NCI-H526 (cell line): Measurements from ENCODE around the gene AGRP.

Source experiments
- DNase-seq, 2 experiments: peaks; one replicate each; lab custom pipeline; 2025; lab: John Stamatoyannopoulos, UW

Gene AGRP

GRCh38 chr16:67463059-67463458 lies 20.3 kb downstream of the AGRP start:
- no peak for DNase-seq

- DNase-seq, result no peak
These were observed 21.1 kb downstream of the AGRP start for GRCh38 chr16:67462279-67462655.

DNA sequence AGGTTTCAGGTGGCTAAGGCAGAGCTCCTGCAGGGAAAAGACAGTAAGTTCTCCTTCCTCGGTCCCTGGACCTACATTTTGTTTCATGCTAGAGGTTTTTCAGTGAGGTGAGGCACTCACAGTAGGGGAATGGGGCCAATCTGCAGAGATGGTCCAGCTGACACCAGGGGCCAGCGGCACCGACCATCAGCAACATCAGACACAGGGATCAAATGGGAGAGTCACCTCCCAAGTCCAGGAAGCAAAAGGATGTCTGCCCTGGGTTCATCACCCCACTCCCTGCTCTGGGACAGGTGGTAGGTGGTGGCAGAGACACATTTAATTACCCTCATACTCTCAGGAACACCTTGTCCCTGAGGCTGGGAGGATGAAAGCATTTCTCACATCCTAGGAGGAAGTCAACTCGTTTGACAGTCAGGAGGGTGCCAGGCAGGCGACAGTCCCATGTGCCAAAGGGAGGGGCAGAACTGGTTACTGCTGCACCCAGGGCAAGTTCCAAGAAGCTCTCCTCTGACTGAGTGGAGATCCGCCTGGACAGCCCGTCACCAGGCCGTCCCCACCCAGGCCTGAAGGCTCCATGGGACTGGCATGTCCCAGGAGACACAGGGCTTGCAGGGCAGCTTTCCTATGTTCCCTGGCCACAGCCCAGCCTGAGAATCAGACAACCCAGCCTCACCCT lies 21.6 kb downstream of the AGRP start:
- no peak for DNase-seq

DNA sequence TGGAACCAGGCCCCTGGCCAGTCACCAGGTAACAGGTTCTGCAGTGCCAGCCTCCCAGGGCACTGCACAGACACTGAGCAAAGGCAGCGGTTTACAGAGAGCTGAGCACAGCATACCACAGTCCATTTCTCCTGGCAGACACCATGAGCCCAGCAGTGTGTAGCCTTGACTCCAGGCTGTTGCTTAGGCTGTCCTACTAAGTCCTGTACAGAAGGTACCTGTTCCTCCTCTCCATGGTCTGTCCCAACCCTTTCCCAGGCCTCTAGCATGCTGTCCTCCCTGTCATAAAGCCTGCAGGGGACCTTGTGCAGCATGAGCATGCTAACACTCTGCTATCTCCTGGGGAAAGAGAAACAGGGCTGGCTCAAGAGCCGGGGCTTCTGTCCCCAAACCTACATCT lies 22.4 kb downstream of the AGRP start:
- no peak for DNase-seq

GRCh38 chr16:67460168-67460567 lies 23.2 kb downstream of the AGRP start:
- DNase-seq, result no peak

GRCh38 chr16:67459861-67460150 lies 23.5 kb downstream of the AGRP start:
- no peak for DNase-seq

DNA sequence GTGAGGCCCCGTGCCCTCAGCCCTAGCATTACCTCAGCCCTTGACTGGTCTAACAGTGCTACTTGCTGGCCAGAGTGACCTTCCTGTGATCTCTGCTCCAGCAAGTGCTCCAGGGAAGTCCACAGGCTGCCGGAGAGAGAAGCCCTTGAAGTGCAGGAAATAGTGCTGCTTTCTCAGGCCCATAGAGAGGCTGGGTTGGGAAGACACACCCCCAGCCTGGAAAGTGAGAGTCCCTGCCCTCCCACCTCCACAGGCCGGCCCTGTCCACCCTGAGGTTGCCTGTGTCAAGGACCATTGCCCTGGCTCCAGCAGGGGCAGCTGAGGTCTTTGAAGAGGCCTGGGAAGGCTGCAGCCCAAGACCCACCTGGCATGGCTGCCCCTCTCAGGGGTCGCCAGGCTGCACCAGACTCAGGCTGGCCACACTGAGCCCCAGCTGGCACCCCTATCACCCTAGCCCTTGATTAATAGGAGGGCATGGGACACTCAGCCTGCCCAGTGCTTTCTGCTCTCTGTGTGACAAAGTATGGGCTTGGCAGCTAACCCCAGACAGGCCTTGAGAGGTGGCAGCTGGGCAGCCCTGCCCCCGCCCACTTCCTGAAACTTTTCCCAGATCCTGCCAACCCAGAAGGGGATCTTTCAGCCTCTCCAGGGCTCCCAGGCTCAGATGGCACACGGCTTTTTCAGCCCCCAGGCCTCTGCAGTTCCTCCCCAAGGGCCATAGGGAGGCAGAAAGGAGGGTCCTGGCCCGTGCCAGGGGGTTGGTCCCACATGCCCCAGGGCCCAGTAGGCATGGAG lies 24.1 kb downstream of the AGRP start:
- DNase-seq, result no peak

GRCh38 chr16:67458121-67458641 lies 25.2 kb downstream of the AGRP start:
- no peak for DNase-seq

DNA sequence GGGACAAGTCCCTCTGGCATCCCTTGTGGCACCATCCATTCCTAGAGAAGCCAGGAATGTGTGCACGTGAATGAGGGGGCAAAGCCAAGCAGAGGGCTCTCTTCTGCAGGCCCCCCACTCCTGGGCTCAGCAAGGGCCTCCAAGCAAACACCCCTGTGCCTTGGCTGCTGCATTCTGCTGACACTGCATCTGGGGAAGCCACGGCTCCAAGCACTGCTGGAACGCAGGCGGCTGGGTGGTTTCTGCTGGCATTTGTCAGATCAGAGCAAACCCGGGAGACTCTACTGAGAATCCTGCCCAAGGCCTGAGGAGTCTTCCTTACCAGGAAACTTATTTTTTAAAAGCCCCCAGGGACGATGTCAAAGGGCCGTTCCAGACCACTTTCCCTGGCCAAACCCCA lies 25.7 kb downstream of the AGRP start:
- no peak for DNase-seq

DNA sequence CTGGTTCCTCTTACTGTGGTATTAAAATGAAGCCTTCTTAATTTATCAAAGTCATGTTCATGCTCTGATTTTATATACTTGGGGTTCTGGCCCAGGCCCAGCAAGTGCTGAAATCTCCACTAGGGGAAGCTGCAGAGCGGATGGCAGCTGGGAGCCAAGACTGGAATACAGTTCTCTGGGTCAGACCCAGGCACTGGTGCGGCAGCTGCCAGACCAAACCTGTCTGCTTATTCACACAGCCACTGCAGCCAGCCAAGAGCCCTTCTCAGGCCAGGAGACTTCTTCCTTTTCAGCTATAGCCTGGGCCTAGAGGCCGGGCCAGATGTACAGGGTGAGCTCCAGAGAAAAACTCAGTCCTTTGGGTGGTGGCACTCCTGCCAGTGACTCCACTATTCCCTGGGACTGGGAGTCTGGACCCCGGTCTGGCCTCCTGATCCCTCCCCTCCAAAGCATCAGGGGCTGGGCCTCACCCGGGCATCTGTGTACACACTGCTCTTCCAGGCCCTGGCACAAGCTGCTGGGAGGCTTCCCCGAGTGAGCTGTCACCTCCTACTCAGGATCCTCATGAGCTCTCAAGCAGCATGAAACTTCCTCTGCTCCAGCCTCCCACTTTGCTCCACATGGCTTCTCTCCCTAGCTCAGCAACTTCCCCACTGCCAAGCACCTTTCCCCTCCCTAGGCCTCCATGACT lies 26.8 kb downstream of the AGRP start:
- no peak for DNase-seq

GRCh38 chr16:67454852-67455251 lies 28.5 kb downstream of the AGRP start:
- no peak for DNase-seq

DNA sequence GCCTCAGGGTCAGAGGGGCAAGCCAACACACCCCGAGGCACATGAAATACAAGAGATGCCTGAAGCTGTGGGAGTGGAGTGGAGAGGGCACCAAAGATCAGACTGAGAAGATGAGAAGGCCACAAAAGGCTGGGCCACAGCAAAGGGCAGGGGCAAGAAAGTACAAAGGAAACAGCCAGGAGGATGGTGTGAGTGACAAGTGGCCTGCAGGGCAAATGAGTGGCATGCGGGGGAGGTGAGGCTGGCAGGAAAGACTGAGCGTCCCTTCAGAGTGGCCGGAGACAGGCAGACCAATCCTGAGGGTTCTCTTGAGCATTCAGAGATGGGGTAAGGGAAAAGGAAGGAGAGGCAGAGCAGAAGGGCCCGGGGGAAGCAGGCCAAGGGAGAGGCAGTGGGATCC lies 29.2 kb downstream of the AGRP start:
- no peak for DNase-seq

DNA sequence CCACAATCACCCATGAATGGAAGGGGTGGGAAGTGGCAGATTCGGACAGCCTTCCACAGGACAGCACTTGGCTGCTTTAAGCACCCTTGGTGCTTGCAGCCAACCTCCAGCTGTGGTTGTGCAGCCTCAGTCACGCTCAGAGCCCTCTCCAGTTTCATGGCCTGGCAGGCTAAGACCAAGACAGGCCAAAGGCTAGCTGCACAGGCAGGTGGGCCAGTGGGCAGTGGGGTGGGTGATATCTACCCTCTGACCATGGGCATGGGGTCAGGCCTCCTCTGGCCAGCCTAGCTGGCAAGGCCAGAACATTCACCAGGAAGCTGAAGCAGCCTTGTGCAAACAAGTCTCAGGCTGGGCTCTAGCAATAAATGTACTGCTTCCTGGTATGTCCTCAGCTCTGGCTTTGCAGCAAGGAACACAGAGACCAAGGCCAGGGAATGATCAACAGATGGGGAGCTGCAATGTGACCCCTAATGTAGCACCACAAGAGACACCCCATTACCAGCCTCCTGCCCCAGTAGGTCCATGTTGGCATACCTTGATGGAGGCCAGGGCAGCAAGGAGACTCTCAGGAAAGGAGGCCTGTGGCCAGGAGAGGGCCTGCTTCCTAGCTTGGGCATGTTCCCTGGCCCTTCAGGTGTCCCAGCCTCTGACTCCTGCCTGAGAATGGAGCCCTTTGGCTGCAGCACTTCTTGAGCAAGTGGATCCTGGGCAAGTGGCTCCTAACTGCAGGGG lies 31.5 kb downstream of the AGRP start:
- DNase-seq, result no peak

DNA sequence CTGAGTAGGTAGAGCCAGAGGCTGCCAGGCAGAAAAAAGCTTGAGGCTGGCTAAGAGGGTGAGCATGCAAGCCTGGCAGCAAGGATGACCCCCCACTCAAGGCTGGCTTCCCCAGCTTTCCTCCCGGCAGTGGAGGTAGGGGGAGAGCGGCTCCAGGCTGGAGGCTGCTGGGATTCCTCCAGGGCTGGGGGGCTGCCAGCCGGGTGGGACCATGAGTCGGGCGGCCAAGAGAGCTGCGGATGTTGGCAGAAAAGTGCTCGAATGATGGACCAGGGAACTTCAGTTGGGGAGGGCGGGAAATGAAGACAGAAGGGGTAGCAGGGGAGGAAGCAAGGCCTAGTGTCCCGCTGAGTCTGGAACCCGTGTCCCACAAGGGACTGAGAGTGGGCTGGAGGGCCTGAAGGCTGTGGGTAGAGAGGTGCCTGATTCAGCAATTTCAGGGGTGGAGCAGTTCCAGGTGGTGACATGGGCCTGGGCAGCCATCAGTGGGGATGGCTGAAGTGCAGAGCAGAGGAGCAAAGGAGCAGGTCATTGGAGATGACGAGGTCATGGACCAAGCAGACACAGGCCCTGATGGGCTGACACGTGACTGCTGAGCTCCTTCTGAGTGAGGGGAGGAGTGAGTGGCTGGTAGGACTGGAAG lies 32.2 kb downstream of the AGRP start:
- no peak for DNase-seq

DNA sequence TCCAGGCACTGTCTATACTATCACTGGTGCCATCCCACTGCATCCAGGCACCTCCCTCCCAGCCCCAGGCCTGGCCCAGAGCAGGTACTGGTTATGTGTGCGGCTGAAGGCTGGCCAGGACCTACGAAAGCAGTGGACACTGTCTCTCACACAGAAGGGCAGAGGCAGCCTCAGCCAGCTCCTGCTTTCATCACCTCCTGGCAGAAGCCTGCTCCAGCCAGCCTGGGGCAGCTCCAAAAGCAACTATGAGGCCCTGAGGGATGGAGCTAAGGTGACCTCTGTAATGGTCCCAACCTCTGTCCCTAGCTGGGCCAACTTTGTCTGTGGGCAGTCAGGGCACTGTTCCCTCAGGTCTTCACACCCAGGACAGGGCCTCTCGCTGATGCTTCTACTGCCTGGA lies 33.6 kb downstream of the AGRP start:
- DNase-seq, result no peak

GRCh38 chr16:67449336-67449735 lies 34.0 kb downstream of the AGRP start:
- DNase-seq, result no peak

DNA sequence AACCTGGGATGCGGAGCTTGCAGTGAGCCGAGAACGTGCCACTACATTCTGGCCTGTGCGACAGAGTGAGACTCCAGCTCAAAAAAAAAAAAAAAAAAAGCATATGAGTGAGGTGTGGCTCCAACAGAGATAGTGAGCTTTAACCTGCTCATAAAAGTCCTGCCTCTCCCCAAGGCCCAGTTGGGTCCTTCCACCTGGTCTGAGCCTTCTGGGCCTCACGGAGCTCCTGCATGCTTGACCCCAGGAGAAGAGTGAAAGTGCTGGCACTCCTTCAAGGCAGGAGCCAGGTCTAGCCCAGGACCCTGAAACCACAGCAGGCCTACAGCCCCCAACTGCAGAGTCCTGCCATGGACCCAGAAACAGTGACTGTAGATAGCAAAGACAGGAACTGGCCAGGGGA lies 34.8 kb downstream of the AGRP start:
- DNase-seq, result no peak

DNA sequence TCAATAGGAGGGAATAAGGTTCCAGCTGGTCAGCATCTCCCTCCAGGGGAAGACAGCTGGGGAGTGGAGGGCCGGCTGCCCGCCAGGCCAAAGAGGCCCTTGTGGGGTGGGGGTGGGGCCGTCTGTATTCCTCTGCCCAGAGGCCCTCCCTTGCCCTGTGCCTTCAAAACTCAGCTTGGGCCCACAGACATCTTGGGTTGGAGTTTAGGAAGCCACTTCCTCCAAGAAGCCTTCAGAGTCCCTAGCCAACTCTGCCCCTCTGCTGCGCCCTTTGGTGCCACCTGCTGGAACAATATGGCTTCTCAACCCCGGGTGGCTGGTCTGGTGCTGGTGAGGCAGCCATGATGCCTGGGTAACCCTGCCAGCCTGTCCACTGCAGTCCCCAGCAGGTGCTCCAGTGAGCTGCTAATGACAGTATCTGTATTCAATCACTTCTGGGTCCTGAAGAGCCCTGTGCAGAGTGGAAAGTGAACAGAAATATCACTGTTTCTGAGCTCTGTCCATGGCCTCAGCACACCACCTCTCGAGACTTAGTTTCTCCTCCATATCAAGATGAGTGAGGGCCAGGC lies 35.8 kb downstream of the AGRP start:
- DNase-seq, result no peak

GRCh38 chr16:67446968-67447507 lies 36.3 kb downstream of the AGRP start:
- DNase-seq, result no peak

DNA sequence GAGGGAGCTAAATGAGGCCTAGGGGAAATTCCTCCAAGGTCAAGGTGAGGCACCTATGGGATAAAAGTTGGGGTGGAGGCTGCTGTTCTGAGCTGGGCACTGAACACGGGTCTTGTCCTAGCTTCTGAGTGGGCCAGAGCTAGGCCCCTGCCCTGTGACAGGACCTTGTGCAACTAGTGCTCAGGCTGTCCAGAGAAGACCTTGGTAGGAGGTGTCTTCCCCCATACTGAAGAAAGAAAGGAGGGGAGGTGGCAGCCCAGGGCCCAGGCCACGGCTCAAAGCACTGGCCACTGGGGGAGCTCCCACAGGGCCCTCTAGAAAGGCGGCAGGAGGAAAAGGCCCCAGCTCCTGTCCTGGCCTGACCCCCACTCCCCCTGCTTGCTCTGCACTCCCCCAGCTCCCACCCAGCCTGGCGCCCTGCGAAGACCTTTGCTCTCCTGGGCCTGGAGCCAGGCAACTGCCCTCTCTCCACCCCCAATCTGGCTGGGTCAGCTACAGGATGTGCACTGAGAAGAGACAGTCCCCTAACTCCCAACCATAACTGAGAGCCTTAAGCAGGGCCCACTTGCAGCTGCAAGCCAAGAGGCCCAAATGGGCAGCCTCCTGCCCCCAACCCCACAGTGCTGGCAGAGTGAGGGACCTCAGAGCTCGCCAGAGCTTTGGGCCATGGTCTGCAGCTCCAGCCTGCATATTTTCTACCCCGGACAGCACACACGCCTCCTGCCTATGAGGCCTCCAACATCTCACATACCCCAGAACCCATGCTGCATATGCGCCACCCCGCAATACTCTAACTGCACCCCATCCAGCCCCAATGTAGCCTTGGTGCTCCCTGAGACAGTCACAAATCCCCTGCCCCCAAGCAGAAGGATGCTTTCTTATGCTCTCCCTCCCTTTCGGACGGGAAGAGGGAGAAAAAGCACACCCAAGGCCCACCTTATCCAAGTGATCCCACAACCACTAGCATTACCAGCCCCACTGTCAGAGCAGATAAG lies 37.1 kb downstream of the AGRP start:
- DNase-seq, result no peak
